ENCODE data around the gene NIT1. TPM values are rescaled to one million over a fixed set of nuclear protein-coding genes. Genes with fewer than 3 reads are reported as not detected.
A peak's percentile ranks its signal among the peaks of the same experiment; 100 is the strongest.

The NIT1 gene
- total and polyA plus RNA-seq, 9 of the 15 experiments (the other 6 are each of a cell fraction or from before 2014, with no cell fraction given): 18.4 to 76.0 (median 33.7) TPM

DNA sequence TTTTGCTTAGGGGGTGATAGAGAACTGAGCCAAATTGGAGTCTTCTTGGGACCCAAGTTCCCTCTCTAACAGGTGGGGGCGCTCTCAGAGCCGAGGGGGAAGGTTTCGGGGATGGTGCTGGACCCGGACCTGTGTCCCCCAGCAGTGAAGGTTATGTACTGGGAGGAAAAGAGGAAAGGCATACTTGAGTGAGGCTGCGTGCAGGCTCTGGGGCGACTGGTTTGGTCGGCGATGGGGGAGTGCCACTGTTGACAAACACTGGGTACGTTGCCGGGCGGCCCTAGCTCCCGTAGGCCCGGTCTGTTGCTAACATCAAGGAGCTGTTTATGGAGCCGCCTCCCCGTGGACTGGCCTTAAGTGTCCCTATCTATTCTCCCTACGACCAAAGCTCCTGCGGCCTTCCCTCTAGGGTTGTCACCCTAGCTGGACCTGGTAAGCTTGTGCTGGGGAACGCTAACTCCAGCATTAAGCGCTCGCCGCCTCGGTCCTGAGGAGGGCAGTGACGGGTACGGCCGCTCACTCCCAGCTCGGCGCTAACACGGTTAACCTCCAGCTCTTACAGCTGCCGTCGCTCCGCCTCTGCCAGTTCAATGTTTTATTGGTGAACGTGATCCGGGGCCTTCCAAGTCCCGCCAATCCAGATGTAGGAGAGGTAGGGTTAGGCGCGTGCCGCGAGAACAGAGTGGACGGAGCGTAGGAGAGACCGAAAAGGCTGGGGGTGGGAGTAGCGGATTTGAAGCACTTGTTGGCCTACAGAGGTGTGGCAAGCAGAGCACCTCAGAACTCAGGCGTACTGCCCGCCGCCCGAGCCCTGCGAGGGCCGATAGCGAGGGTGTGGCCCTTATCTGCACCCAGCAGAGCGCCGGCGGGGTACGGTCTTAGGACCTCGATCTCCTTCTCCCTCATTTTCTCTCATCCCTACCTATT lies 48.1 kb downstream of the NIT1 start, which contains the start of gene PPOX (continued):
- TF ChIP-seq, protein P1, sequence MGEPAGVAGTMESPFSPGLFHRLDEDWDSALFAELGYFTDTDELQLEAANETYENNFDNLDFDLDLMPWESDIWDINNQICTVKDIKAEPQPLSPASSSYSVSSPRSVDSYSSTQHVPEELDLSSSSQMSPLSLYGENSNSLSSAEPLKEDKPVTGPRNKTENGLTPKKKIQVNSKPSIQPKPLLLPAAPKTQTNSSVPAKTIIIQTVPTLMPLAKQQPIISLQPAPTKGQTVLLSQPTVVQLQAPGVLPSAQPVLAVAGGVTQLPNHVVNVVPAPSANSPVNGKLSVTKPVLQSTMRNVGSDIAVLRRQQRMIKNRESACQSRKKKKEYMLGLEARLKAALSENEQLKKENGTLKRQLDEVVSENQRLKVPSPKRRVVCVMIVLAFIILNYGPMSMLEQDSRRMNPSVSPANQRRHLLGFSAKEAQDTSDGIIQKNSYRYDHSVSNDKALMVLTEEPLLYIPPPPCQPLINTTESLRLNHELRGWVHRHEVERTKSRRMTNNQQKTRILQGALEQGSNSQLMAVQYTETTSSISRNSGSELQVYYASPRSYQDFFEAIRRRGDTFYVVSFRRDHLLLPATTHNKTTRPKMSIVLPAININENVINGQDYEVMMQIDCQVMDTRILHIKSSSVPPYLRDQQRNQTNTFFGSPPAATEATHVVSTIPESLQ (CRISPR knock-in tag; IDR thresholded peaks at IDR 0.05): peak; percentile 76; the same call in 1 of the 2 replicates
- TF ChIP-seq STAT5A (IDR thresholded peaks at IDR 0.05; ENCODE audit: borderline replicate concordance, low read length): peak; percentile 93
- TF ChIP-seq ELF2 (CRISPR knock-in tag; IDR thresholded peaks at IDR 0.05): no peak
- TF ChIP-seq SPI1 (IDR thresholded peaks at IDR 0.05; ENCODE audit: borderline replicate concordance, low read depth, low read length): 0 out of 2 replicates have a peak, but pooled peaks have one; percentile 0
- peak; percentile 98 for TF ChIP-seq DPF2 (IDR thresholded peaks at IDR 0.05)
- peak; percentile 96 for TF ChIP-seq MTA3 (IDR thresholded peaks at IDR 0.05; ENCODE audit: borderline replicate concordance)
- no peak for TF ChIP-seq PTTG1 (tag; IDR thresholded peaks at IDR 0.05; ENCODE audit: low read depth)
- TF ChIP-seq POLR2AphosphoS2 (IDR thresholded peaks at IDR 0.05; ENCODE audit: low read length): peak; percentile 79; the same call in 1 of the 2 replicates
- peak; percentile 93 for TF ChIP-seq FOXM1 (IDR thresholded peaks at IDR 0.05; ENCODE audit: low read depth)
- no peak for TF ChIP-seq FOXM1 (CRISPR knock-in tag; IDR thresholded peaks at IDR 0.05; ENCODE audit: low read depth)
- no peak for TF ChIP-seq CBX5 (IDR thresholded peaks at IDR 0.05; ENCODE audit: borderline replicate concordance, low read depth)
- TF ChIP-seq, protein P2, sequence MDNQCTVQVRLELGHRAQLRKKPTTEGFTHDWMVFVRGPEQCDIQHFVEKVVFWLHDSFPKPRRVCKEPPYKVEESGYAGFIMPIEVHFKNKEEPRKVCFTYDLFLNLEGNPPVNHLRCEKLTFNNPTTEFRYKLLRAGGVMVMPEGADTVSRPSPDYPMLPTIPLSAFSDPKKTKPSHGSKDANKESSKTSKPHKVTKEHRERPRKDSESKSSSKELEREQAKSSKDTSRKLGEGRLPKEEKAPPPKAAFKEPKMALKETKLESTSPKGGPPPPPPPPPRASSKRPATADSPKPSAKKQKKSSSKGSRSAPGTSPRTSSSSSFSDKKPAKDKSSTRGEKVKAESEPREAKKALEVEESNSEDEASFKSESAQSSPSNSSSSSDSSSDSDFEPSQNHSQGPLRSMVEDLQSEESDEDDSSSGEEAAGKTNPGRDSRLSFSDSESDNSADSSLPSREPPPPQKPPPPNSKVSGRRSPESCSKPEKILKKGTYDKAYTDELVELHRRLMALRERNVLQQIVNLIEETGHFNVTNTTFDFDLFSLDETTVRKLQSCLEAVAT (IDR thresholded peaks at IDR 0.05): peak; percentile 34 to 54; a peak in 1 of 4 replicates
- peak; percentile 32 to 41; a peak in 2 of 4 replicates for TF ChIP-seq FOXK2 (conservative IDR thresholded peaks at IDR 0.05 in 1 of 2, IDR thresholded peaks at IDR 0.05 in 1 of 2; ENCODE audit: low read depth in 2 of 2)
- peak; percentile 93 for TF ChIP-seq NFIC (IDR thresholded peaks at IDR 0.05)
- peak; percentile 100 for TF ChIP-seq CXXC5 (CRISPR knock-in tag; IDR thresholded peaks at IDR 0.05)
- TF ChIP-seq, protein P3, sequence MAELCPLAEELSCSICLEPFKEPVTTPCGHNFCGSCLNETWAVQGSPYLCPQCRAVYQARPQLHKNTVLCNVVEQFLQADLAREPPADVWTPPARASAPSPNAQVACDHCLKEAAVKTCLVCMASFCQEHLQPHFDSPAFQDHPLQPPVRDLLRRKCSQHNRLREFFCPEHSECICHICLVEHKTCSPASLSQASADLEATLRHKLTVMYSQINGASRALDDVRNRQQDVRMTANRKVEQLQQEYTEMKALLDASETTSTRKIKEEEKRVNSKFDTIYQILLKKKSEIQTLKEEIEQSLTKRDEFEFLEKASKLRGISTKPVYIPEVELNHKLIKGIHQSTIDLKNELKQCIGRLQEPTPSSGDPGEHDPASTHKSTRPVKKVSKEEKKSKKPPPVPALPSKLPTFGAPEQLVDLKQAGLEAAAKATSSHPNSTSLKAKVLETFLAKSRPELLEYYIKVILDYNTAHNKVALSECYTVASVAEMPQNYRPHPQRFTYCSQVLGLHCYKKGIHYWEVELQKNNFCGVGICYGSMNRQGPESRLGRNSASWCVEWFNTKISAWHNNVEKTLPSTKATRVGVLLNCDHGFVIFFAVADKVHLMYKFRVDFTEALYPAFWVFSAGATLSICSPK (IDR thresholded peaks at IDR 0.05; ENCODE audit: borderline replicate concordance): no peak
- TF ChIP-seq FUS (optimal IDR thresholded peaks at IDR 0.05; ENCODE audit: low read depth, low read length): no peak
- TF ChIP-seq TAF7 (tag; IDR thresholded peaks at IDR 0.05): no peak
- TF ChIP-seq, protein P4, sequence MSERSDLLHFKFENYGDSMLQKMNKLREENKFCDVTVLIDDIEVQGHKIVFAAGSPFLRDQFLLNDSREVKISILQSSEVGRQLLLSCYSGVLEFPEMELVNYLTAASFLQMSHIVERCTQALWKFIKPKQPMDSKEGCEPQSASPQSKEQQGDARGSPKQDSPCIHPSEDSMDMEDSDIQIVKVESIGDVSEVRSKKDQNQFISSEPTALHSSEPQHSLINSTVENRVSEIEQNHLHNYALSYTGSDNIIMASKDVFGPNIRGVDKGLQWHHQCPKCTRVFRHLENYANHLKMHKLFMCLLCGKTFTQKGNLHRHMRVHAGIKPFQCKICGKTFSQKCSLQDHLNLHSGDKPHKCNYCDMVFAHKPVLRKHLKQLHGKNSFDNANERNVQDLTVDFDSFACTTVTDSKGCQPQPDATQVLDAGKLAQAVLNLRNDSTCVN (CRISPR knock-in tag; IDR thresholded peaks at IDR 0.05): no peak
- TF ChIP-seq, protein P5, sequence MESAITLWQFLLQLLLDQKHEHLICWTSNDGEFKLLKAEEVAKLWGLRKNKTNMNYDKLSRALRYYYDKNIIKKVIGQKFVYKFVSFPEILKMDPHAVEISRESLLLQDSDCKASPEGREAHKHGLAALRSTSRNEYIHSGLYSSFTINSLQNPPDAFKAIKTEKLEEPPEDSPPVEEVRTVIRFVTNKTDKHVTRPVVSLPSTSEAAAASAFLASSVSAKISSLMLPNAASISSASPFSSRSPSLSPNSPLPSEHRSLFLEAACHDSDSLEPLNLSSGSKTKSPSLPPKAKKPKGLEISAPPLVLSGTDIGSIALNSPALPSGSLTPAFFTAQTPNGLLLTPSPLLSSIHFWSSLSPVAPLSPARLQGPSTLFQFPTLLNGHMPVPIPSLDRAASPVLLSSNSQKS (CRISPR knock-in tag; IDR thresholded peaks at IDR 0.05): no peak
- peak; percentile 11; the same call in 1 of the 2 replicates for TF ChIP-seq XRCC5 (IDR thresholded peaks at IDR 0.05; ENCODE audit: low read depth, low read length)

Data from K562 (cell line).